Progenitor cell of endocrine pancreas (in vitro differentiated cells): ENCODE measurements around the gene DSC2. TPM values are rescaled to one million over a fixed set of nuclear protein-coding genes. Genes with fewer than 3 reads are reported as not detected.

Experiments
- DNase-seq: peaks from one replicate; pipeline ENCODE4 v3.0.0; 2021; ENCODE audit warnings: low spot score; ENCODE audit not compliant: unreplicated experiment
- H3K27ac Mint-ChIP-seq: 2 replicates; pipeline ENCODE4 v1.8.0; 2021; ENCODE audit warnings: mild to moderate bottlenecking, moderate library complexity, mixed read lengths
- H3K27me3 Mint-ChIP-seq: 2 replicates; pipeline ENCODE4 v1.8.0; 2021; ENCODE audit warnings: mixed read lengths
- H3K36me3 Mint-ChIP-seq: 2 replicates; pipeline ENCODE4 v1.8.0; 2022; ENCODE audit warnings: mixed read lengths; ENCODE audit not compliant: insufficient read depth
- H3K4me1 Mint-ChIP-seq: 2 replicates; pipeline ENCODE4 v1.8.0; 2021; ENCODE audit warnings: low read depth, mixed read lengths
- H3K4me3 Mint-ChIP-seq: 2 replicates; pipeline ENCODE4 v1.8.0; 2021; ENCODE audit warnings: low read depth, mild to moderate bottlenecking, moderate library complexity, mixed read lengths
- H3K9me3 Mint-ChIP-seq: 2 replicates; pipeline ENCODE4 v1.8.0; 2021; ENCODE audit warnings: low read depth, mixed read lengths
- CTCF ChIP-seq: fragments of 200-600 bp; sonication (generic); IDR thresholded peaks from one replicate; pipeline ENCODE4 v1.5.0; 2021; ENCODE audit warnings: antibody characterized with exemption, mild to moderate bottlenecking; ENCODE audit not compliant: unreplicated experiment
- total RNA-seq: library from RNA; stranded (reverse); gene quantifications from 2 replicates; pipeline ENCODE4 v1.2.1, GENCODE V29; 2021

The DSC2 gene
- total RNA-seq, 1 donor from 2014 or later, result 94.1 TPM

- H3K36me3 Mint-ChIP-seq, result peaks cover 7% of the 10 kb centered on the region
- H3K27ac Mint-ChIP-seq, result no peak overlapping the region
- H3K4me3 Mint-ChIP-seq, result no peak overlapping the region
- no peaks in the 10 kb centered on the region for H3K9me3 Mint-ChIP-seq
- H3K27me3 Mint-ChIP-seq, result no peaks in the 10 kb centered on the region
- TF ChIP-seq CTCF, result no peak
- peaks cover 39% of the 10 kb centered on the region for H3K4me1 Mint-ChIP-seq
- no peak for DNase-seq
Observed at GRCh38 chr18:31097666-31098065, 4.6 kb downstream of the DSC2 start.

GRCh38 chr18:31093880-31094279 lies 8.3 kb downstream of the DSC2 start:
- H3K4me1 Mint-ChIP-seq, result peaks cover 20% of the 10 kb centered on the region
- no peaks in the 10 kb centered on the region for H3K9me3 Mint-ChIP-seq
- no peak for TF ChIP-seq CTCF
- H3K36me3 Mint-ChIP-seq, result peaks cover 29% of the 10 kb centered on the region
- no peak overlapping the region for H3K27ac Mint-ChIP-seq
- no peaks in the 10 kb centered on the region for H3K27me3 Mint-ChIP-seq
- H3K4me3 Mint-ChIP-seq, result no peak overlapping the region
- DNase-seq, result no peak

- no peaks in the 10 kb centered on the region for H3K27me3 Mint-ChIP-seq
- DNase-seq, result no peak
- H3K9me3 Mint-ChIP-seq, result no peaks in the 10 kb centered on the region
- no peak overlapping the region for H3K4me3 Mint-ChIP-seq
- no peak for TF ChIP-seq CTCF
- H3K27ac Mint-ChIP-seq, result no peak overlapping the region
- H3K36me3 Mint-ChIP-seq, result peaks cover 30% of the 10 kb centered on the region
- H3K4me1 Mint-ChIP-seq, result peaks cover 17% of the 10 kb centered on the region
Observed at GRCh38 chr18:31093294-31093693, 8.9 kb downstream of the DSC2 start.

- peaks cover 16% of the 10 kb centered on the region for H3K4me1 Mint-ChIP-seq
- no peaks in the 10 kb centered on the region for H3K9me3 Mint-ChIP-seq
- no peak for TF ChIP-seq CTCF
- no peaks in the 10 kb centered on the region for H3K27me3 Mint-ChIP-seq
- peaks cover 42% of the 10 kb centered on the region for H3K36me3 Mint-ChIP-seq
- no peak overlapping the region for H3K4me3 Mint-ChIP-seq
- no peak overlapping the region for H3K27ac Mint-ChIP-seq
- DNase-seq, result no peak
Observed at GRCh38 chr18:31091350-31091749, 10.9 kb downstream of the DSC2 start.

- Mint-ChIP-seq H3K27ac (peak overlapping the region; percentile 11), H3K4me1 (no peaks in the 10 kb centered on the region), H3K4me3 (no peak overlapping the region), H3K27me3 (no peaks in the 10 kb centered on the region), H3K9me3 (no peaks in the 10 kb centered on the region), H3K36me3 (peaks cover 49% of the 10 kb centered on the region)
- DNase-seq, result no peak
- TF ChIP-seq CTCF, result no peak
Observed at GRCh38 chr18:31088532-31088931, 13.7 kb downstream of the DSC2 start.
